HepG2 (cell line): ENCODE measurements around the gene NRG3. TPM values are rescaled to one million over a fixed set of nuclear protein-coding genes. Genes with fewer than 3 reads are reported as not detected.

Source experiments
- ATAC-seq: fragments of 200-7000 bp; cut with Tn5 transposase; 3 replicates; pipeline ENCODE4 v1.9.1; 2020; ENCODE audit warnings: mild to moderate bottlenecking, moderate library complexity
- BruUV-seq: library from RNA; stranded (reverse); fragments of 400-500 nt; replicated peaks from 2 replicates; lab custom pipeline; 2021; lab: Mats Ljungman, UMichigan
- CTCF ChIA-PET: fragments of 300-600 bp; formaldehyde crosslinking; extraction: SDS; loops from one replicate; lab custom pipeline; 2021; ENCODE audit warnings: low total read pairs, inconsistent platforms, low intra/inter-chr PET ratio; lab: Yijun Ruan, JAX
- POLR2A ChIA-PET: fragments of 350-600 bp; sonication (Branson Sonifier 250); formaldehyde crosslinking; loops from one replicate; lab custom pipeline; 2020; ENCODE audit warnings: antibody characterized with exemption, inconsistent platforms; lab: Yijun Ruan, JAX
- DNase-seq: peaks from one replicate; pipeline ENCODE4 v3.0.0-alpha.2; 2015; ENCODE audit warnings: low spot score
- FAIRE-seq: peaks from 3 replicates; lab custom pipeline; 2011; peaks lifted over from hg19 to GRCh38; lab: Jason Lieb, UNC
- H2AFZ ChIP-seq: one replicate; pipeline ENCODE4 v1.6.1; 2011; ENCODE audit warnings: low read length, inconsistent platforms
- H3K27ac ChIP-seq: fragments of 300-600 bp; 3 replicates; pipeline ENCODE4 v1.8.0; 2011; ENCODE audit warnings: mixed run types, mild to moderate bottlenecking, mixed read lengths, low read length, inconsistent platforms; ENCODE audit not compliant: insufficient read depth; ENCODE audit errors: extremely low read length
- H3K27me3 ChIP-seq, 2 experiments: fragments of 200-600 bp in 1 of 2; 2 replicates in 1 of 2; 3 replicates in 1 of 2; pipeline versions ENCODE4 v1.6.0 to v1.8.0; 2011; ENCODE audit warnings: low read length in 2 of 2, mild to moderate bottlenecking in 2 of 2, moderate library complexity in 2 of 2, inconsistent platforms in 1 of 2; ENCODE audit not compliant: insufficient read depth in 2 of 2, control insufficient read depth in 1 of 2
- H3K36me3 ChIP-seq, 2 experiments: fragments of 200-600 bp in 1 of 2; replicated peaks in 1 of 2; 2 replicates in 1 of 2; 3 replicates in 1 of 2; pipeline versions ENCODE4 v1.5.1 to v1.8.0; 2011; ENCODE audit warnings: low read length in 2 of 2, inconsistent platforms in 1 of 2; ENCODE audit not compliant: insufficient read depth in 2 of 2, control insufficient read depth in 1 of 2
- H3K4me1 ChIP-seq: 2 replicates; pipeline ENCODE4 v1.5.1; 2012; ENCODE audit warnings: low read length, inconsistent platforms; ENCODE audit not compliant: insufficient read depth
- H3K4me2 ChIP-seq: 2 replicates; pipeline ENCODE4 v1.6.0; 2011; ENCODE audit warnings: low read depth, low read length, inconsistent platforms
- H3K4me3 ChIP-seq, 3 experiments: fragments of 200-600 bp in 1 of 3; sonication (generic), shearing (Covaris generic) in 1 of 3; replicated peaks in 1 of 3; 2 replicates each; pipeline ENCODE4 v1.5.1; 2011 to 2016; ENCODE audit warnings: low read length in 3 of 3, inconsistent platforms in 2 of 3, low read depth in 2 of 3, mild to moderate bottlenecking in 2 of 3, control low read depth in 1 of 3, mixed read lengths in 1 of 3; ENCODE audit not compliant: insufficient read depth in 1 of 3
- H3K79me2 ChIP-seq: one replicate; pipeline ENCODE4 v1.6.1; 2011; ENCODE audit warnings: low read length, inconsistent platforms; ENCODE audit not compliant: insufficient read depth
- H3K9ac ChIP-seq: 2 replicates; pipeline ENCODE4 v1.6.0; 2011; ENCODE audit warnings: mild to moderate bottlenecking, low read depth, low read length, inconsistent platforms; ENCODE audit not compliant: insufficient read depth
- H3K9me3 ChIP-seq: 2 replicates; pipeline ENCODE4 v1.5.1; 2012; ENCODE audit warnings: mild to moderate bottlenecking, low read length
- H4K20me1 ChIP-seq: 2 replicates; pipeline ENCODE4 v1.6.0; 2011; ENCODE audit warnings: inconsistent platforms, mild to moderate bottlenecking, low read length, moderate library complexity; ENCODE audit not compliant: insufficient read depth
- ELF4 ChIP-seq: sonication (generic); formaldehyde crosslinking; IDR thresholded peaks from 2 replicates; pipeline ENCODE4 v1.5.0; 2020; ENCODE audit warnings: missing genetic modification reagents, mild to moderate bottlenecking, moderate library complexity, borderline replicate concordance
- JUN ChIP-seq: sonication (generic); formaldehyde crosslinking; IDR thresholded peaks from 2 replicates; pipeline ENCODE4 v1.4.0; 2020; ENCODE audit warnings: mild to moderate bottlenecking, missing genetic modification reagents
- JUND ChIP-seq: sonication (generic); formaldehyde crosslinking; IDR thresholded peaks from 2 replicates; pipeline ENCODE4 v1.8.0; 2022; ENCODE audit warnings: mild to moderate bottlenecking, missing genetic modification reagents
- KDM2A ChIP-seq: sonication (generic); formaldehyde crosslinking; IDR thresholded peaks from 2 replicates; pipeline ENCODE4 v1.4.0; 2020; ENCODE audit warnings: low read depth, missing genetic modification reagents, borderline replicate concordance
- MED13 ChIP-seq: sonication (generic); formaldehyde crosslinking; IDR thresholded peaks from 2 replicates; pipeline ENCODE4 v1.5.0; 2020; ENCODE audit warnings: missing genetic modification reagents
- MTF1 ChIP-seq: sonication (generic); formaldehyde crosslinking; IDR thresholded peaks from 2 replicates; pipeline ENCODE4 v1.5.0; 2020; ENCODE audit warnings: missing genetic modification reagents
- NFE2L1 ChIP-seq: sonication (generic); formaldehyde crosslinking; IDR thresholded peaks from 2 replicates; pipeline ENCODE4 v1.4.0; 2020; ENCODE audit warnings: missing genetic modification reagents, mild to moderate bottlenecking, borderline replicate concordance
- THAP11 ChIP-seq: IDR thresholded peaks from 2 replicates; pipeline ENCODE4 v1.6.1; 2016; ENCODE audit warnings: missing biosample characterization, missing genetic modification reagents
- TRIM22 ChIP-seq: fragments of 450-650 bp; IDR thresholded peaks from 2 replicates; pipeline ENCODE4 v1.6.1; 2017
- ZBTB7B ChIP-seq: sonication (generic); formaldehyde crosslinking; IDR thresholded peaks from 2 replicates; pipeline ENCODE4 v1.4.0; 2020; ENCODE audit warnings: missing genetic modification reagents
- ZNF256 ChIP-seq: sonication (generic); formaldehyde crosslinking; conservative IDR thresholded peaks from 2 replicates; pipeline ENCODE4 v1.4.0; 2020; ENCODE audit warnings: missing genetic modification reagents
- ZNF567 ChIP-seq: sonication (generic); formaldehyde crosslinking; IDR thresholded peaks from 2 replicates; pipeline ENCODE4 v1.8.1; 2023; ENCODE audit warnings: mild to moderate bottlenecking, missing genetic modification reagents, borderline replicate concordance
- ZNF572 ChIP-seq: sonication (generic); formaldehyde crosslinking; IDR thresholded peaks from 2 replicates; pipeline ENCODE4 v1.5.1; 2020; ENCODE audit warnings: mild to moderate bottlenecking, missing genetic modification reagents
- ZNF792 ChIP-seq: IDR thresholded peaks from 2 replicates; pipeline ENCODE4 v1.6.1; 2016
- WGBS: methylation state at CpG from one replicate; pipeline ENCODE4 v1.1.6; 2017; ENCODE audit warnings: low lambda C conversion rate; 5-methylcytosine and 5-hydroxymethylcytosine counted together
- in situ Hi-C: cut with HindIII; loops from 2 replicates; pipeline ENCODE4 v1.10.0; 2017; ENCODE audit warnings: low pct_unique_long_range_greater_than_20kb; ENCODE audit not compliant: extremely low pct_ligation_motif_present
- intact Hi-C: fragments of 100-400 bp; cut with micrococcal nuclease; formaldehyde crosslinking; loops from one replicate; pipeline ENCODE4 v1.10.0; 2022; ENCODE audit not compliant: unreplicated experiment
- polyA plus RNA-seq, 8 experiments: library from polyadenylated mRNA; depleted of rRNA in 3 of 8; stranded (reverse) in 7 of 8; unstranded in 1 of 8; fragments of >200 nt; fragmentation: Illumina TruSeq in 4 of 8; extraction: Trizol in 4 of 8; gene quantifications; 2 replicates each; pipeline versions ENCODE4 v1.2.1 to v1.2.3, GENCODE V29; 2011 to 2016; ENCODE audit warnings: low read depth in 4 of 8, missing spikeins in 1 of 8, mixed read lengths in 1 of 8; ENCODE audit not compliant: insufficient read depth in 1 of 8
- total RNA-seq, 5 experiments: library from RNA; depleted of rRNA; stranded (reverse); fragments of >200 nt; fragmentation: Illumina TruSeq; extraction: Trizol; gene quantifications; 2 replicates each; pipeline ENCODE4 v1.2.3, GENCODE V29; 2016; ENCODE audit warnings: low read depth in 1 of 5

The NRG3 gene
- total and polyA plus RNA-seq, 2 of the 13 experiments (the other 11 are each of a cell fraction or from before 2014, with no cell fraction given), result not detected

GRCh38 chr10:81961451-81962184 is 86.6 kb downstream of the NRG3 start:
- Histone ChIP-seq H3K4me1 (no peaks in the 10 kb centered on the region), H3K79me2 (no peaks in the 10 kb centered on the region), H3K4me3 (no peak overlapping the region), H3K27me3 (no peaks in the 10 kb centered on the region), H3K9me3 (peaks cover 73% of the 10 kb centered on the region), H3K9ac (no peak overlapping the region), H3K27ac (no peak overlapping the region), H4K20me1 (no peaks in the 10 kb centered on the region), H3K4me2 (no peak overlapping the region), H3K36me3 (no peaks in the 10 kb centered on the region), H2AFZ (no peak overlapping the region)
- CTCF ChIA-PET, result no interaction called here
- FAIRE-seq (no peak), DNase-seq (no peak), ATAC-seq (no peak)
- POLR2A ChIA-PET, result no interaction called here
- in situ Hi-C loops (no loop called here), intact Hi-C loops (no loop called here)
- no TSS peak for BruUV-seq
- TF ChIP-seq ELF4 (CRISPR knock-in tag), result no peak
- 0% methylated on average over 2 of the region's 2 CpGs for WGBS

- CTCF ChIA-PET, result no interaction called here
- BruUV-seq, result no TSS peak
- WGBS, result 48% methylated on average over 9 of the region's 9 CpGs
Measured at GRCh38 chr10:81963606-81964005, 88.6 kb downstream of the NRG3 start.

More at GRCh38 chr10:81963606-81964005, 88.6 kb downstream of the NRG3 start:
- H3K27me3 ChIP-seq, result no peaks in the 10 kb centered on the region
- H3K4me2 ChIP-seq, result no peak overlapping the region
- H4K20me1 ChIP-seq, result no peaks in the 10 kb centered on the region
- FAIRE-seq, result no peak
- POLR2A ChIA-PET, result no interaction called here
- H2AFZ ChIP-seq, result no peak overlapping the region
- no peak overlapping the region for H3K9ac ChIP-seq
- peaks cover 67% of the 10 kb centered on the region for H3K9me3 ChIP-seq
- H3K36me3 ChIP-seq, result no peaks in the 10 kb centered on the region
- TF ChIP-seq JUND (CRISPR knock-in tag), result no peak
- no peak for TF ChIP-seq ZBTB7B (CRISPR knock-in tag)
- TF ChIP-seq ZNF572 (CRISPR knock-in tag), result no peak
- no peak for TF ChIP-seq JUN (CRISPR knock-in tag)
- no peak for TF ChIP-seq THAP11 (CRISPR knock-in tag)
- TF ChIP-seq NFE2L1, result no peak
- TF ChIP-seq KDM2A, result no peak
- TF ChIP-seq MTF1 (CRISPR knock-in tag), result no peak
- TF ChIP-seq ZNF792 (CRISPR knock-in tag), result no peak
- no peak for TF ChIP-seq ZNF256 (CRISPR knock-in tag)
- no peak for TF ChIP-seq MED13 (CRISPR knock-in tag)
- TF ChIP-seq TRIM22, result no peak
- no peak for TF ChIP-seq ZNF567 (CRISPR knock-in tag)
- intact Hi-C loops, result no loop called here
- in situ Hi-C loops, result no loop called here
- H3K4me3 ChIP-seq, result no peak overlapping the region
- DNase-seq, result no peak
- H3K27ac ChIP-seq, result no peak overlapping the region
- H3K4me1 ChIP-seq, result no peaks in the 10 kb centered on the region
- ATAC-seq, result no peak
- H3K79me2 ChIP-seq, result no peaks in the 10 kb centered on the region
